Bronchial epithelial cell (primary cell): ENCODE measurements around the gene MEX3A. TPM values are rescaled to one million over a fixed set of nuclear protein-coding genes. Genes with fewer than 3 reads are reported as not detected.

Experiments
- DNase-seq: peaks from one replicate; pipeline ENCODE4 v3.0.0-alpha.2; 2010; ENCODE audit warnings: low read depth
- FAIRE-seq: peaks from 2 replicates; lab custom pipeline; 2011; peaks lifted over from hg19 to GRCh38; lab: Jason Lieb, UNC
- H3K27me3 ChIP-seq: 2 replicates; pipeline ENCODE4 v1.5.1; 2011; ENCODE audit warnings: low read length; ENCODE audit not compliant: control insufficient read depth, insufficient read depth
- H3K36me3 ChIP-seq: 2 replicates; pipeline ENCODE4 v1.5.1; 2011; ENCODE audit warnings: low read length; ENCODE audit not compliant: control insufficient read depth, insufficient read depth
- H3K4me3 ChIP-seq: 2 replicates; pipeline ENCODE4 v1.5.1; 2011; ENCODE audit warnings: mild to moderate bottlenecking, low read depth, low read length, control low read depth
- CTCF ChIP-seq: IDR thresholded peaks from 2 replicates; pipeline ENCODE4 v1.5.1; 2011; ENCODE audit warnings: mild to moderate bottlenecking, moderate library complexity, low read length, control low read depth, inconsistent platforms; ENCODE audit not compliant: insufficient read depth, severe bottlenecking
- total RNA-seq: library from RNA; depleted of rRNA; stranded (reverse); fragments of >200 nt; gene quantifications from 2 replicates; pipeline ENCODE4 v1.2.1, GENCODE V29; 2014

MEX3A gene
- total RNA-seq, 1 donor from 2014 or later, result 0.53 TPM

GRCh38 chr1:156025876-156026275, 56.4 kb downstream of the MEX3A start:
- no peaks in the 10 kb centered on the region for H3K36me3 ChIP-seq
- no peak overlapping the region for H3K4me3 ChIP-seq
- FAIRE-seq (no peak), DNase-seq (peak; percentile 30)
- no peaks in the 10 kb centered on the region for H3K27me3 ChIP-seq
- peak; percentile 78 for TF ChIP-seq CTCF

GRCh38 chr1:156024801-156025200, 57.5 kb downstream of the MEX3A start:
- H3K27me3 ChIP-seq, result no peaks in the 10 kb centered on the region
- no peak overlapping the region for H3K4me3 ChIP-seq
- DNase-seq (no peak), FAIRE-seq (no peak)
- no peaks in the 10 kb centered on the region for H3K36me3 ChIP-seq
- no peak for TF ChIP-seq CTCF

Other genes starting within 250 kb of the MEX3A start
- 20.1 and 20.5 TPM in 2 replicates for gene GON4L, start 225.3 kb downstream of the MEX3A start, total RNA-seq
- gene SYT11, start 222.9 kb downstream of the MEX3A start, total RNA-seq, result 0.26 and 0.77 TPM in 2 replicates
- 49.8 and 66.6 TPM in 2 replicates for gene RIT1, start 171.1 kb downstream of the MEX3A start, total RNA-seq
- 20.3 and 30.3 TPM in 2 replicates for gene KHDC4, start 148.1 kb downstream of the MEX3A start, total RNA-seq
- gene RXFP4, start 140.8 kb downstream of the MEX3A start, total RNA-seq, result not detected in 2 replicates
- 57.1 and 79.2 TPM in 2 replicates for gene ARHGEF2, start 103.9 kb downstream of the MEX3A start, total RNA-seq
- 225 and 564 TPM in 2 replicates for gene SSR2, start 61.5 kb downstream of the MEX3A start, total RNA-seq
- 13.7 and 17.4 TPM in 2 replicates for gene UBQLN4, start 28.7 kb downstream of the MEX3A start, total RNA-seq
- gene LAMTOR2, start 27.7 kb downstream of the MEX3A start, total RNA-seq, result 46.6 and 74.6 TPM in 2 replicates
- gene RAB25, start 21.3 kb downstream of the MEX3A start, total RNA-seq, result 30.3 and 83.7 TPM in 2 replicates
- 561 and 638 TPM in 2 replicates for gene LMNA, start 32.2 kb upstream of the MEX3A start, total RNA-seq
- gene SEMA4A, start 71.1 kb upstream of the MEX3A start, total RNA-seq, result 1.8 and 16.9 TPM in 2 replicates
- 5.8 and 7.4 TPM in 2 replicates for gene SLC25A44, start 111.6 kb upstream of the MEX3A start, total RNA-seq
- 55.3 and 55.9 TPM in 2 replicates for gene PMF1, start 130.5 kb upstream of the MEX3A start, total RNA-seq
- 0.51 TPM in 1 of 2 replicates, not detected in the other for gene BGLAP, start 159.7 kb upstream of the MEX3A start, total RNA-seq
- gene PAQR6, start 165.6 kb upstream of the MEX3A start, total RNA-seq, result 0.26 and 1.3 TPM in 2 replicates
- 57.4 and 67.0 TPM in 2 replicates for gene SMG5, start 200.4 kb upstream of the MEX3A start, total RNA-seq
- 7.1 and 30.7 TPM in 2 replicates for gene TMEM79, start 201.9 kb upstream of the MEX3A start, total RNA-seq
- 26.9 and 34.2 TPM in 2 replicates for gene GLMP, start 213.2 kb upstream of the MEX3A start, total RNA-seq
- 0.26 and 0.77 TPM in 2 replicates for gene VHLL, start 216.8 kb upstream of the MEX3A start, total RNA-seq